Brain microvascular endothelial cell (primary cell): ENCODE measurements around the gene AQP6.

Experiments used
- DNase-seq: peaks from one replicate; pipeline ENCODE4 v3.0.0-alpha.2; 2020
- H3K27ac ChIP-seq: fragments of 250-450 bp; sonication (Bioruptor Pico); 2 replicates; pipeline ENCODE4 v1.5.1; 2020; ENCODE audit warnings: mild to moderate bottlenecking, moderate library complexity
- H3K27me3 ChIP-seq: fragments of 250-450 bp; sonication (Bioruptor Pico); replicated peaks from 2 replicates; pipeline ENCODE4 v1.5.1; 2020; ENCODE audit warnings: mild to moderate bottlenecking
- H3K36me3 ChIP-seq: fragments of 250-450 bp; sonication (Bioruptor Pico); replicated peaks from 2 replicates; pipeline ENCODE4 v1.5.1; 2020; ENCODE audit warnings: mild to moderate bottlenecking
- H3K4me3 ChIP-seq: 2 replicates; pipeline ENCODE4 v1.5.1; 2011; ENCODE audit warnings: low read depth, mild to moderate bottlenecking, control low read depth, low read length, moderate library complexity
- in situ Hi-C: cut with HindIII; loops from 2 replicates; pipeline ENCODE4 v1.10.0; 2017; ENCODE audit warnings: low sequenced_read_pairs, low pct_ligation_motif_present
- TF ChIP-seq, protein P1 (sequence below): IDR thresholded peaks from 2 replicates; pipeline ENCODE4 v1.5.1; 2011; ENCODE audit warnings: low read depth, mild to moderate bottlenecking, moderate library complexity, low read length, control low read depth, inconsistent platforms; ENCODE audit errors: missing control alignments

AQP6 gene

DNA sequence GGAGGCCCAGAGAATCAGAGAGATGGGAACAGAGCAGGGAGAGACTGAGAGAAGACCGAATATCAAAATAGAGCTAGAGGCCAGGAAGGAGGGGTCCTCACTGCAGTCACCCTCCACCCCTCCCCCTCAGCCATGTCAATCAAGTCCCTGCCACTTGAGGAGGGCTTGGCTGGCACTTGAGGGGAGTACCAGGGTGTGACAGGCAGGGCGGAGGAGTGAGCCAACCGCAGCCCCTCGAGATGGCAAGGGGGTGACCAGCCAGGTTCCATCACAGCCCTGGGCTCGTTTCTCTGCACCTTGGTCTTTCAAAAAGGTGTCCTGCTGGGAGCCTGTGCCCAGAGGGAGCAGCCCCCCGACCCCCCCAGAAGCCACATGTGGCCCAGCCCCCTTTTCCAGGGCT, 6.9 kb upstream of the AQP6 start:
- no peak overlapping the region for H3K27ac ChIP-seq
- TF ChIP-seq, protein P1, sequence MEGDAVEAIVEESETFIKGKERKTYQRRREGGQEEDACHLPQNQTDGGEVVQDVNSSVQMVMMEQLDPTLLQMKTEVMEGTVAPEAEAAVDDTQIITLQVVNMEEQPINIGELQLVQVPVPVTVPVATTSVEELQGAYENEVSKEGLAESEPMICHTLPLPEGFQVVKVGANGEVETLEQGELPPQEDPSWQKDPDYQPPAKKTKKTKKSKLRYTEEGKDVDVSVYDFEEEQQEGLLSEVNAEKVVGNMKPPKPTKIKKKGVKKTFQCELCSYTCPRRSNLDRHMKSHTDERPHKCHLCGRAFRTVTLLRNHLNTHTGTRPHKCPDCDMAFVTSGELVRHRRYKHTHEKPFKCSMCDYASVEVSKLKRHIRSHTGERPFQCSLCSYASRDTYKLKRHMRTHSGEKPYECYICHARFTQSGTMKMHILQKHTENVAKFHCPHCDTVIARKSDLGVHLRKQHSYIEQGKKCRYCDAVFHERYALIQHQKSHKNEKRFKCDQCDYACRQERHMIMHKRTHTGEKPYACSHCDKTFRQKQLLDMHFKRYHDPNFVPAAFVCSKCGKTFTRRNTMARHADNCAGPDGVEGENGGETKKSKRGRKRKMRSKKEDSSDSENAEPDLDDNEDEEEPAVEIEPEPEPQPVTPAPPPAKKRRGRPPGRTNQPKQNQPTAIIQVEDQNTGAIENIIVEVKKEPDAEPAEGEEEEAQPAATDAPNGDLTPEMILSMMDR = no peak
- no peak overlapping the region for H3K4me3 ChIP-seq
- DNase-seq = no peak
- H3K27me3 ChIP-seq = peaks cover 40% of the 10 kb centered on the region
- in situ Hi-C loops = loop anchor here (5.0 to 25.0 kb wide), 2 partner anchors 101 to 221 kb away; no protein-coding TSS in a partner anchor
- no peaks in the 10 kb centered on the region for H3K36me3 ChIP-seq

DNA sequence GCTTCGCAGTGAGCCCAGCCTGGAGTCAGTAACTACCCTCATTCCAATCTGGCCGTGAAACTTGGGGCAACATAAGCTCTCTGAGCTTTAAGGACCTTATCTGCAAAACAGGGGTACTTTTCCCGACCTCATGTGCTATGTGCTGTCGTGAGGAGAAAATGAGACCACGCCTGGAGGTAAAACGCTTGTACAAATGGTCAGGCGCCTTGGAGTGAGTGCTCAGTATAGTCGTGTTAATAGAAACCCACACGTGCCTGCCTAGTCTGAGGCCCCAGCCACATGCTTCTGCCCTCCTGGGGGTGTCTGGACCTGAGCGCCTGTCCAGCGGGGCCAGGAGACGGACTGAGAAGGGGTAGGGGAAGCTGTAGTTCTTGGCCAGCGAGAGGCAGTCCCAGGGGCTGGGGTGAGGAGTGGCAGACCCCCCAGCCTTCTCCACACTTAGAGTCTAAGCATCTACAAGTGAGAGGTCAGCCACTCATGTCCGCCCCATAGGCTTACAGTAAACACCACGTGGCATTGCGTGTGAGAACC, 6.2 kb upstream of the AQP6 start:
- TF ChIP-seq, protein P1 = no peak
- in situ Hi-C loops = loop anchor here (5.0 to 25.0 kb wide), 2 partner anchors 101 to 221 kb away; no protein-coding TSS in a partner anchor
- H3K27me3 ChIP-seq = peaks cover 33% of the 10 kb centered on the region

DNA sequence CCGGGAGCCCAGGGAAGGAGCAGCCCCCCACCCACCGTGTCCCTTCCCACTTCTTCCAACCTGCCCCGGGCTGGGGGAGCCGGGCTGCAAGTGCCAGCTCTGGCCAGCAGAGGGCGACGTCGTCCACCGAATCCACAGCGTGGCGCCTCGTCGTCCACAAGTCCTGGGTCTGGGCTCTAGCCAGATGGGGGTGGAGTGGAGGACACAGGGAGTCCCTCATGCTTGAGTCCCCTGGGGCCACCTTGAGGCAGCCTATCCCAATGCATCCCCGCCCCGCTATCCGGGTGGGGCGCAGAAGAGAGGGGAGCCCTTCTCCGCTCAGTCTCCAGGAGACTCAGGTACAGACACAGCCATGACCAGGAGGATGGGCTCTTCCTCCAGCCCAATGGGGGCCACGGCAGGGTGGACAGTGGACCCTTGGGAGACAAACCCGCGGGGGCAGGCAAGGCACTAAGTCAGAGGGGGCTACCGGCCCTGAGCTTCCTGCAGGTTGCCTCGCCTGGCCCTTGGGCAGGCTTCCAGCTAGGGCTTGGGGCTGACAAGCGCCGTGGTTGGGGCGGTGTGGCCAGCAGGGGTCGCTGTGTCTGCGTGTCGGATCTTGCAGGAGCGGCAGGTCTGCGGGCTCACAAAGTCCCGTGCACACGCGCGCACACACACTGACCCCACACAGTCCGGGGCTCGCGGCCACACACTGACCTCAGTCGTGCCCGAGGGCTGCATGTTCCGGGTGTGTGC, 5.5 kb upstream of the AQP6 start:
- H3K27ac ChIP-seq = no peak overlapping the region
- no peaks in the 10 kb centered on the region for H3K36me3 ChIP-seq
- H3K4me3 ChIP-seq = peak overlapping the region; percentile 40
- DNase-seq = peak; percentile 76
- TF ChIP-seq, protein P1 = peak; percentile 90
- H3K27me3 ChIP-seq = peaks cover 29% of the 10 kb centered on the region
- in situ Hi-C loops = loop anchor here (5.0 to 25.0 kb wide), 2 partner anchors 100 to 220 kb away; no protein-coding TSS in a partner anchor

More for the DNA sequence above, 6.2 kb upstream of the AQP6 start:
- no peak overlapping the region for H3K27ac ChIP-seq
- no peaks in the 10 kb centered on the region for H3K36me3 ChIP-seq
- DNase-seq = no peak
- no peak overlapping the region for H3K4me3 ChIP-seq

DNA sequence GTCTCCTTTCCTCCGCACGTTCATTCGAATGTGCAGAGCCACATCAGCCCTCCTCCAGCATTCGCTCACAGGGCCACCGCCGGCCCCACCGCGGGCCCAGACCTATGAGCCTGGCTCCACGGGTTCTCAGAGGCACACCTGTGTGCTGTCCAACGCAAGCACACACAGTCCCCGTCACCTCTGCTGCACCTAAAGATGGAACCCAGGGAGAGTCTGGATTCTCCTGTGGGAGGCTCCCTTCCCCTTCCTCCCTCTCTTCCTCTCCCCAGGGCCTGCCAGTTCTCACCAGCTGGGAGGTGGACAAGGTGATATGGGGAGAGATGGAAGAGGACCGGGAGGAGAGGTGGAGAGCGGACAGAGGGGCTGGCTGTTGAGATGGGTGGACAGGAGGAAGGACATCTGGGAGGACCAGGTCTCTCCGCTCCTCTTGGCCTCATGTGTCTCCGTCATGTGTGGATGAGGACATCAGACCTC, 4.9 kb upstream of the AQP6 start:
- H3K27me3 ChIP-seq = peaks cover 28% of the 10 kb centered on the region
- no peak for DNase-seq
- TF ChIP-seq, protein P1 = no peak
- in situ Hi-C loops = loop anchor here (5.0 to 25.0 kb wide), 2 partner anchors 99 to 219 kb away; no protein-coding TSS in a partner anchor
- no peak overlapping the region for H3K27ac ChIP-seq
- H3K36me3 ChIP-seq = no peaks in the 10 kb centered on the region
- peak overlapping the region; percentile 40 for H3K4me3 ChIP-seq

DNA sequence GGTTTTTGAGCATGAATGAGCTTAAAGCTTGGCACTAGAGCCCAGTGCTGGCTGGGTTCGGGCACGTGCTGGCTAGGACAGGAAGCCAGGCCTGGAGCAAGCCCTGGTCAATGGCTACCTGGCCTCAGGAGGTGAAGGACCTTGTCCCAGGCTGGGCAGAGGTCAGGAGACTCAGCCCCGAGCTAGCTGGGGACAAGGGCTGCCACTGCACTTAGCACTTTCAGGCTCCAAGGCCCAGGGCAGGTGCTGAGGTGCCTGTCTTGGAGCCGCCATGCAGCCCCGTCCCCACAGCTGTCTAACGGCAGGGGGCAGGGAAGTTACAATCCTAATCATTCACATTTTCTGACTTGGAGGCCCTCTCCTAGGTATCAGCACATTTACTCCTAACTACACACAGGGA, 4.3 kb upstream of the AQP6 start:
- in situ Hi-C loops = loop anchor here (5.0 to 25.0 kb wide), 2 partner anchors 99 to 219 kb away; no protein-coding TSS in a partner anchor
- no peaks in the 10 kb centered on the region for H3K36me3 ChIP-seq
- H3K27ac ChIP-seq = no peak overlapping the region
- TF ChIP-seq, protein P1 = no peak
- H3K27me3 ChIP-seq = peaks cover 24% of the 10 kb centered on the region
- no peak overlapping the region for H3K4me3 ChIP-seq
- DNase-seq = no peak
